Prostate gland (tissue), 2 donors: ENCODE results near the gene ALG12. TPM values are rescaled to one million over a fixed set of nuclear protein-coding genes. Genes with fewer than 3 reads are reported as not detected.
"Not testable (repeated sequence)": the region's sequence is repeated elsewhere in the genome, so short reads cannot be mapped to it uniquely, and the experiment has no call there.

Experiments
- DNase-seq: peaks from one replicate; pipeline ENCODE4 v3.0.0-alpha.2; 2019; ENCODE audit warnings: low spot score
- H3K27ac ChIP-seq, 2 donors: fragments of 200-600 bp; sonication (generic); 2 replicates each; pipeline ENCODE4 v1.5.1; 2017 to 2019
- H3K27me3 ChIP-seq: fragments of 200-600 bp; sonication (generic); replicated peaks from 2 replicates; pipeline ENCODE4 v1.5.1; 2019; ENCODE audit not compliant: insufficient read depth
- H3K36me3 ChIP-seq, 2 donors: fragments of 200-600 bp; sonication (generic); 1 replicate in 1 of 2; 2 replicates in 1 of 2; pipeline versions ENCODE4 v1.5.1 to v1.8.1; 2017 to 2019
- H3K4me1 ChIP-seq: fragments of 200-600 bp; sonication (generic); replicated peaks from 2 replicates; pipeline ENCODE4 v1.5.1; 2019
- H3K4me3 ChIP-seq, 2 donors: fragments of 200-600 bp; sonication (generic); 2 replicates each; pipeline ENCODE4 v1.5.1; 2017 to 2019
- H3K9me3 ChIP-seq: fragments of 200-600 bp; sonication (generic); 2 replicates; pipeline ENCODE4 v1.5.1; 2017
- CTCF ChIP-seq, 4 experiments: fragments of 200-600 bp in 2 of 4; fragments of 450-650 bp in 2 of 4; sonication (generic) in 2 of 4; IDR thresholded peaks; 1 replicate in 3 of 4; 2 replicates in 1 of 4; pipeline ENCODE4 v1.5.1; 2016 to 2019; ENCODE audit warnings: antibody characterized with exemption in 4 of 4, mild to moderate bottlenecking in 2 of 4, moderate library complexity in 2 of 4
- POLR2A ChIP-seq: fragments of 450-650 bp; IDR thresholded peaks from one replicate; pipeline ENCODE4 v1.6.1; 2016; ENCODE audit warnings: antibody characterized with exemption, mild to moderate bottlenecking
- POLR2AphosphoS5 ChIP-seq: sonication (generic); formaldehyde crosslinking; IDR thresholded peaks from one replicate; pipeline ENCODE4 v1.6.1; 2017; ENCODE audit warnings: antibody characterized with exemption
- WGBS: methylation state at CpG from one replicate; pipeline ENCODE4 v1.1.5; 2018; 5-methylcytosine and 5-hydroxymethylcytosine counted together
- intact Hi-C: fragments of 100-400 bp; cut with DNase I; formaldehyde crosslinking; loops from one replicate; pipeline ENCODE4 v1.14.2; 2022
- microRNA-seq: library from miRNA; unstranded; fragments of <30 nt; microRNA quantifications from one replicate; pipeline ENCODE4, GENCODE V29; 2016
- small RNA-seq, 2 donors: library from RNA; depleted of rRNA; stranded (forward); fragments of <200 nt; gene quantifications; one replicate each; pipeline ENCODE3, GENCODE V24; 2016
- total RNA-seq, 2 donors: library from RNA; depleted of rRNA; stranded (reverse); fragments of >200 nt; gene quantifications; one replicate each; pipeline ENCODE4 v1.1.0, GENCODE V29; 2016

The ALG12 gene
- total RNA-seq, 2 donors from 2014 or later = 26.1 to 33.6 TPM

GRCh38 chr22:49853981-49854831 lies 64.0 kb downstream of the ALG12 start:
- intact Hi-C loops = loop anchor here (5.0 kb wide), 1 partner anchor 63 kb away; the partner anchor contains the start of genes ALG12 and CRELD2

GRCh38 chr22:49852898-49853894 lies 65.0 kb downstream of the ALG12 start, which contains the start of gene ZBED4:
ZBED4 (plus strand) TSS chr22:49853844; CDS start chr22:49883663, 29,819 bp downstream.
- H3K9me3 ChIP-seq = no peaks in the 10 kb centered on the region
- no peaks in the 10 kb centered on the region for H3K36me3 ChIP-seq
- peaks cover 18% of the 10 kb centered on the region for H3K4me1 ChIP-seq
- peak within 1 kb of the TSS; percentile 65 to 82 for H3K4me3 ChIP-seq
- TF ChIP-seq POLR2A = peak; percentile 91
- peak in 2 of 4 experiments; percentile 17 to 33 for TF ChIP-seq CTCF (IDR thresholded peaks at IDR 0.05)
- peak; percentile 84 for TF ChIP-seq POLR2AphosphoS5
- DNase-seq = peak; percentile 96
- WGBS = under 1% methylated on average over 43 of the region's 127 CpGs
- peaks cover 8% of the 10 kb centered on the region for H3K27me3 ChIP-seq
- H3K27ac ChIP-seq = peak within 1 kb of the TSS; percentile 89 to 96
- intact Hi-C loops = loop anchor here (5.0 kb wide), 1 partner anchor 64 kb away; the partner anchor contains the start of genes ALG12 and CRELD2

More at GRCh38 chr22:49853981-49854831, 64.0 kb downstream of the ALG12 start:
- H3K27ac ChIP-seq = peak overlapping the region; percentile 39 to 49
- peaks cover 4% of the 10 kb centered on the region for H3K27me3 ChIP-seq
- H3K9me3 ChIP-seq = no peaks in the 10 kb centered on the region
- peak overlapping the region; percentile 41 to 55 for H3K4me3 ChIP-seq
- no peak for TF ChIP-seq CTCF (IDR thresholded peaks at IDR 0.05)
- no peak for TF ChIP-seq POLR2A
- no peak for TF ChIP-seq POLR2AphosphoS5
- H3K4me1 ChIP-seq = peaks cover 8% of the 10 kb centered on the region
- DNase-seq = peak; percentile 27
- WGBS = 1% methylated on average over 30 of the region's 101 CpGs
- no peaks in the 10 kb centered on the region for H3K36me3 ChIP-seq

GRCh38 chr22:49852568-49852897 lies 65.7 kb downstream of the ALG12 start:
- intact Hi-C loops = loop anchor here (5.0 kb wide), 1 partner anchor 65 kb away; the partner anchor contains the start of genes ALG12 and CRELD2
- Histone ChIP-seq H3K27ac (peak overlapping the region; percentile 89 to 96), H3K4me1 (peaks cover 19% of the 10 kb centered on the region), H3K4me3 (peak overlapping the region; percentile 65 to 82)
- 61% methylated on average over 13 of the region's 13 CpGs for WGBS
- H3K9me3 ChIP-seq, DNase-seq, H3K36me3 ChIP-seq, H3K27me3 ChIP-seq: not testable (repeated sequence)

- no peak for DNase-seq
- H3K4me3 ChIP-seq = no peak overlapping the region
- intact Hi-C loops = loop anchor here (5.0 kb wide), 1 partner anchor 66 kb away; the partner anchor contains the start of genes ALG12 and CRELD2
- H3K27ac ChIP-seq = no peak overlapping the region
- no peaks in the 10 kb centered on the region for H3K9me3 ChIP-seq
- H3K27me3 ChIP-seq = peaks cover 8% of the 10 kb centered on the region
- H3K36me3 ChIP-seq = no peaks in the 10 kb centered on the region
- no peak for TF ChIP-seq POLR2A
- no peak for TF ChIP-seq POLR2AphosphoS5
- no peak for TF ChIP-seq CTCF (IDR thresholded peaks at IDR 0.05)
- peaks cover 19% of the 10 kb centered on the region for H3K4me1 ChIP-seq
- WGBS = 88% methylated on average over 10 of the region's 10 CpGs
Observed at GRCh38 chr22:49850959-49851802, 67.1 kb downstream of the ALG12 start.

Small RNA genes within 50 kb of the gene (microRNA-seq; reads per million reads assigned to microRNA genes)
- gene MIR6821 = 1.8 reads per million, percentile 26 among the genes with 10 or more reads in this experiment

Small RNA genes within 50 kb of the gene (small RNA-seq; reads per million reads assigned to genes)
- 0 to 0.20 reads per million in 2 donors for gene MIR6821

Other genes starting within 250 kb of the ALG12 start
- 10 to 100 TPM; 40.3 to 74.2 TPM for gene BRD1, start 90.6 kb downstream of the ALG12 start, total RNA-seq
- gene ZBED4, start 64.6 kb downstream of the ALG12 start, total RNA-seq = 10 to 100 TPM; 10.4 to 11.2 TPM
- gene CRELD2, start 196 bp upstream of the ALG12 start, total RNA-seq = 10 to 100 TPM; 55.1 to 70.1 TPM
- gene PIM3, start 42.3 kb upstream of the ALG12 start, total RNA-seq = 100 to 1,000 TPM; 126 to 183 TPM
- under 1 TPM in 1 of 2 donors, not detected in 1; 0.68 TPM for gene IL17REL, start 94.3 kb upstream of the ALG12 start, total RNA-seq
- under 1 TPM in 1 of 2 donors, not detected in 1; 0.74 TPM for gene TTLL8, start 139.9 kb upstream of the ALG12 start, total RNA-seq
- 1 to 10 TPM in 1 of 2 donors, under 1 TPM in 1; 0.68 to 1.1 TPM for gene MLC1, start 167.0 kb upstream of the ALG12 start, total RNA-seq
- gene MOV10L1, start 171.6 kb upstream of the ALG12 start, total RNA-seq = 10 to 100 TPM in 1 of 2 donors, under 1 TPM in 1; 0.36 to 18.9 TPM